UCSD-AML1 (cell line): ENCODE results near the gene LHFPL2.
"Not testable (repeated sequence)": the region's sequence is repeated elsewhere in the genome, so short reads cannot be mapped to it uniquely, and the experiment has no call there.

Source experiments
- DNase-seq: peaks from one replicate; lab custom pipeline; 2025; ENCODE audit not compliant: unreplicated experiment; lab: John Stamatoyannopoulos, UW

Gene LHFPL2

DNA sequence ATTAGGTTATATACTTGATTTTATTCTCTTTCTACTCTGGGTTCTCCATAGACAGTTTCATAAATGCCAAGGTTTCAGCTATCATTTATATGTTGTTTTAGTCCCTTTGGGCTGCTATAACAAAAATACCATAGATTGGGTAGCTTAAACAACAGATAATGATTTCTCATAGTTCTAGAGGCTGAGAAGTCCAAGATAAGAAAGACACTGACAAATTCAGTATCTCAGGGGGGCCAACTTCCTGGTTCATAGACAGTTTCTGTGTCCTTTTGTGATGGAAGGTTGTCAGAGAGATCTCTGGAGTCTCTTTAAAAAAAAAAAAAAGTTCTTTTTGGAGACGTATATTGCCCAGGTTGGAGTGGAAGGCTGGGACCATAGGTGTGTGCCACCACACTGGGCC, 174.8 kb downstream of the LHFPL2 start:
- no peak for DNase-seq

GRCh38 chr5:78472469-78473106, 176.0 kb downstream of the LHFPL2 start:
- DNase-seq = no peak

GRCh38 chr5:78471896-78472295, 176.7 kb downstream of the LHFPL2 start:
- no peak for DNase-seq

GRCh38 chr5:78467752-78468357, 180.7 kb downstream of the LHFPL2 start:
- no peak for DNase-seq

GRCh38 chr5:78467140-78467539, 181.4 kb downstream of the LHFPL2 start:
- no peak for DNase-seq

- no peak for DNase-seq
These were observed 189.7 kb downstream of the LHFPL2 start for GRCh38 chr5:78458843-78459242.

GRCh38 chr5:78457507-78457906, 191.1 kb downstream of the LHFPL2 start:
- not testable (repeated sequence) for DNase-seq

GRCh38 chr5:78449103-78449502, 199.5 kb downstream of the LHFPL2 start:
- DNase-seq = no peak

GRCh38 chr5:78447775-78448424, 200.7 kb downstream of the LHFPL2 start:
- DNase-seq = no peak
